Medulla oblongata (tissue), 1 donor: ENCODE results near the gene AACS.

Source experiments
- DNase-seq: peaks from one replicate; pipeline ENCODE4 v3.0.0-alpha.2; 2015; ENCODE audit errors: extremely low spot score

AACS gene

DNA sequence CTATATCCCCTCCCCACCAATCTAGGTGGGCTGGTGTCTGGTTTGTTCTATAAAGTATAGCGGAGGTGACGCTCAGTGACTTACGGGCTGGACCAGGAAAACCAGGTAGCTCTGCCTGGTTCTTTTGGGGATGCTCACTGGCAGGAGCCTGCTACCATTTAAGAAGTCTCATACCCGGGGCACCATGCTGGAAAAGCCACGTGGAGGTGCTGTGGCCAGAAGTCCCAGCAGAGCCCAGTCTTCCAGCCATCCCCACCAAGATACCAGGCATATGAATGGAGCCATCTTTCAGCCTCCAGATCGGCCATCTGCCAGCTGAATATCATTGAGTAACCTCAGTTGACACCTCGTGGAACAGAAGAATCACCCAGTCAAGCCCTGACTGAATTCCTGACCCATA is 87.2 kb downstream of the AACS start:
- no peak for DNase-seq

DNA sequence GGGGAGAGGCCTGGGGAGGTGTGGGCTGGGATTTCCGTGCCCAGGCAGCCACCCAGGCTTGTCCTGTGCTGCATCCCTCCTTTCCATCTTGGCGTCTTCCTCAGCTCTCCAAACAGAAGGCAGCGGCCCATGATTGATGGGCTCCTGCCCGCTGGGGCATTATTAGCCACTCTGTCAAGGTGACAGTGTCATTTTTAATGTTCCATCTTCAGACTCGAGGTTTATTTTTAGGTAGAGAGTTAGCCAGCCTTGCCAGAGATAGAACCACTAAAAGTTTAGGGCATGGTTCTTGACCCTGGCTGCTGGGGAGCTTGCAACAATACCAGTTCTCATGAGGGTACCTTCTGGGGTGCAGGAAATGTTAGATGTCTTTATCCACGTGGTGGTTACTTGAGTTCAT is 90.1 kb downstream of the AACS start:
- no peak for DNase-seq

DNA sequence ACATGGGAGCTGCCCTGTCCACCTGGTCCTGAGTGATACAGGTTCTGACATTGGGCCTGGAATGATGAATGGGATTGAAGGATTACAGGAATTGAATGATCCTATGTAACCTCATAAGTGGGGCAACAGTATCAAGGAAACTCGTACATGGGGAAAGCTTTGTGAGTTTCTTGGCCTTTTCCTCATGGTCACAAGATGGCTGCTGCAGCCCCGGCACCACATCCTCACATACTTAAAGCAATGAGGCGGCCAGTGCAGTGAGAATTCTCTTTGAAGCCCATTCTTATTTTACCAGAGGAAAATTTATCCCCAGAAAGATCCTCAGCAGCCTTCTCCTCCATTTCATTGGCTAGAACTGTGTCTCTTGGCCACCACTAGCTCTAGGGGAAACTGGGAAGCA is 91.9 kb downstream of the AACS start:
- no peak for DNase-seq

DNA sequence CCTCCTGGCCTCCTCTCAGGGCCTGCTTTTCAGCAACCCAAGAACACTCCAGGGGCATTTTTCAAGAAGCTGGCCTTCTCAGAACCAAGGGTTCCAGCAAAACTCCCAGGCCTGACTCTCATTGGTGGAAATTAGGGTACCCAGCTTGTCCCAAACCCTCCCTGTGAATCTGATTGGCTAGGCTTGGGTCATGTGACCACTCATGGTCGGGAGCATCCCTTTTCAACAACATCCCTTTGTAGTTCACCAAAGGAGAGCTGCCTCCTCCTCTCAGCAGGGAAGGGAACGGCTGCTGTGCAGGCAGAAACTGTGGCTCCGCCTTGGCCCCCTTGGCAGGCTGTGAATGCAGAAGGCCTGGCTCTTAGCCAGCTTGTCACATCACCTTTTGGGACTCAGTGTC is 94.5 kb downstream of the AACS start:
- no peak for DNase-seq

DNA sequence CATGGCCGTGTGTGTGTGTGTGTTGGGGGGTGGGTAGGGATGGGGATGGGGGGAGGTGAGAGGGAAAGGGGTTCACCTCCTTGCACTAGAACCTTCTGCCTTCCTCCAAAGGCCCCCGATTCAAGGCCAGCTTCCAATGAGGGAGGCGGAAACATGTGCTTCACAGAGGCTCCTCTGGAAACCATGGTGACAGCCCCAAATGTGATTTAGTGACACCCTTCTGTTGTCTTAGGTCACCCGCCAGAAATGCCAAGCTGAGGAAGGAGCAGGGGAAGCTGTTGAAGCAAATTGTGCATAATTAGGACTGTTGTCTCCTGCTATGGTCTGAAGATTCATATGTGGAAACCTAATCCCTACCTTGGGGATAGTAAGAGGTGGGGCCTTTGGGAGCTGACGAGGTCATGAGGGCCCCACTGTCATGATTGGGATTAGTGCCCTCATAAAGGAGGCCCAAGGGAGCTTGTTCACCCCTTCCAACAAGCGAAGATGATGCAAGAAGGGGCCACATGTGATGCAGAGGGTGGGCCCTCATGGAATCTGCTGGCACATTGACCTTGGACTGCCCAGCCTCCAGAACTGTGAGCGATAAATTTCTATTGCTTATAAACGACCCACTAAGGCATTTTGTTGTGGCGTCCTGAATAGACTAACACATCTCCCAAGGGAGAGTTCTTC is 95.2 kb downstream of the AACS start:
- DNase-seq, result no peak

DNA sequence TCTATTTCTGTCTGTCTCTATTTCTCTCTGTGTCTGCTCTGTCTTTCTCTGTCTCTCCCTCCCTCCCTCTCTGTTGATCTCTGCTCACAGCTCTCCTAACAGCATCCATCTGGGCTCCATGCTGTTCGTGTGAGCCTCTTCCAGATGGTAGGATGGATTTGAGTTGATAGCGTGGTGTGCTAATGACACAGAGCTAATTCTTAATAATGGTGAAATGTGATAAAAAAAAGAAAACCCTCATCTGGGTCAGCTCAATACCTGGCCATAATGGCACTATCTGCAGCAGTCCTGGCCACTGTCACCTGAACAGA is 96.4 kb downstream of the AACS start:
- DNase-seq, result no peak

DNA sequence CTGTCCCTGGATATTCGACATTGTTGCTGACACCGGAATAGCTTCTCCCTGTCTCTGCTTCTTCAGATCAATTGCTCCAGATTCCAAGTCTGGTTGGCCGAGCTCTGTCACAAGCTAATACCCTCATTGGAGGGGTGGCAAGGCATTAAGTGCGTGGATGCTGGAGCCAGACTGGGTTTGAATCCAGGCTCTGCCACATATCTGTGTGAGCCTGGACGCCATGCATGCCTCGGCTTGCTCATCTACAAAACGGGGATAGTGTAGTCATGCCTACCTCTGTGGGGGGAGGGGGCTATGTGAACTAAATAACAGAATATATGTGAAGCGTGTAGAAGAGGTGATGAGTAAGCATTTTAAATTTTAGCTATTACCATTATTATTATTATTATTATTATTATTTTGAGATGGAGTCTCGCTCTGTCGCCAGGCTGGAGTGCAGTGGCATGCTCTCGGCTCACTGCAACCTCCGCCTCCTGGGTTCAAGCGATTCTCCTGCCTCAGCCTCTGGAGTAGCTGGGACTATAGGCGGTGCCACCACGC is 97.3 kb downstream of the AACS start:
- DNase-seq, result no peak

DNA sequence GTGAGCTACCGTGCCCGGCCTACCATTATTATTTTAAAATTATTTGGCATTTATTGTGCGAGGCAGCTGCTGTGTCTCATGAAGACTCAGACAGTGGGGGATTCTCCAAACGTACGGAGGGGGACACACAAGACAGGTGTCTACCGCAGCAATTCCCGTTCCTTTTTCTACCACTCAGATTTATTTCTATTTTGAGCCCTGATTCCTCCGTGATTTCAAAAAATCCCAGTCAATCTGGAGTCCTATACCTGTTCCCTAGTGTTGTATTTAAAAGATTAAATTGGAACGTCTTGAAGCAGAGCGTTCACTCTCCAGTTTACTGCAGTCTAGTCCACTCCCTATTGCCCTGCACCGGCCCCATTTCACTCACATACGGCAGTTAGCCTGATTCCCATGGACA is 97.9 kb downstream of the AACS start:
- DNase-seq, result no peak

DNA sequence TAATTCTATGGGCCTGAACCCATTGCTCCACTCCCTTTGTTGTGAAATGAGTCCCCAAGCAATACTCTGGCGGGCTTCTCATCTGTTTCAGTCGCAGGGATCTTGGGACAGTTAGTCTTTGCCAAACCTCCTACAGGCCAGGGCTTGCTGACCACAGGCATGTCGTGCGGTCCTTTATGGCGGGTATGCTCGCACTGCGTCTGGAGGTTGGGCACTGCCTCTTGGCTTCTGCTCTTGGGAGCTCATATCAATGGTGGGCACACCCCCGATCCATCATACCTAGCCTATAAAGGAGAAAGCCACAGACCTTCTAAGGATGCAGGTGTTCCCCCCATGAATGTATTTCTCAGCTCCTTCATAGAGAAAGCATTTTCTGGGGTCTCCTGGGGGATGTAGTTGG is 99.3 kb downstream of the AACS start:
- DNase-seq, result no peak

DNA sequence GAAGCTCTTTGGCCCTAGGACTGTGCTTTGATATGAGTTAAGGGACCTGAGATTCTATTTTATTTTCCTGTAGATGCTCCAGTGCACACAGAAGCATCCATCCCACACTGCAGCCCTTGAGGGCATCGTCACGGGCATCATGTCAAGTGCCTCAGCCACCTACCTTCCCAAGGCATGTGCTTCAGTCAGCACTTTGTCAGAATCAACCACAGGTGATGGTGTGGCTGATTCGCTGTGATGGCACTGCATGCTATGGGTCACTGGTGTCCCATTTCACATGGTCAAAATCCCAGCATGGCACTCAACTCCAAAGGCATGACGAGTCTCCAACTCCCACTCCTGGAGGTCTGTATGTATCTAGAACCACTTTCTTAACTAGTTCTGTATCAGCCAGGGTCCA is 100.8 kb downstream of the AACS start:
- no peak for DNase-seq

DNA sequence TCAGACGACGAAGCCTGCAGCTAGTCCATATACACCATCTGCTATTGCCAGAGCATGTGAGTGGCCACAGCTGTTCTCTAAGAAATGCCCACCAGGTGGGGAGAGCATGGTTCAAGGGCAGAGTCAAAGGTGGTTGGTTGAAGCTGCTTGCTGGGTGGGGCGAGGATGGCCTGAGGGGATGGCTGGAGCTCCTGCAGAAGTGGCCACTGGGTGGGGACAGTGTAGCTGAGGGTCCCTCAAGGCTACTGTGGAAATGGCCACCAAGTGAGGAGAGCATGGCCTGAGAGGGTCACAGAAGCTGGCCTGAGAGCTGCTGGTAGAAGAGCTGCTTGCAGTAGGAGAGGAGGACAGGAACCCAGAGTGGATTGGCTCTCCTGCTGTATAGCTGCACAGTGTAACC is 102.4 kb downstream of the AACS start:
- no peak for DNase-seq

DNA sequence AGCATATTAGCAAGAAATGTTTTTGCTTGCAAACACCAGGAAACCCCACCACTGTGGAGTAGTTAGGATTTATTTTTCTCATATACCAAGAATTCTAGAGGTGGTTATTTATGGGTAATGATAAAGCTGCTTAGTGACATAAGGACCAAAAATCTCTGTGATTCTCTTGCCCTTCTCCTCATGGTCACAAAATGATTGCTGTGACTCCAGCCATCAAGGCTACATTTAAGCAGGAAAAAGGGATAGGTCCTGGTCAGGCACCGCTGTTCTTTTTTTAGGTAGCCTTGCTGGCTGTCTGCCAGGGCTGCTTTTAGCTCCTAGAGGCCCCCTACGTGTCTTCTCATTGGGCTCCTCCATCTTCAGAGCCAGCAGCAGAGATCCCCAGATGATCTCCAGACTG is 104.2 kb downstream of the AACS start:
- no peak for DNase-seq

DNA sequence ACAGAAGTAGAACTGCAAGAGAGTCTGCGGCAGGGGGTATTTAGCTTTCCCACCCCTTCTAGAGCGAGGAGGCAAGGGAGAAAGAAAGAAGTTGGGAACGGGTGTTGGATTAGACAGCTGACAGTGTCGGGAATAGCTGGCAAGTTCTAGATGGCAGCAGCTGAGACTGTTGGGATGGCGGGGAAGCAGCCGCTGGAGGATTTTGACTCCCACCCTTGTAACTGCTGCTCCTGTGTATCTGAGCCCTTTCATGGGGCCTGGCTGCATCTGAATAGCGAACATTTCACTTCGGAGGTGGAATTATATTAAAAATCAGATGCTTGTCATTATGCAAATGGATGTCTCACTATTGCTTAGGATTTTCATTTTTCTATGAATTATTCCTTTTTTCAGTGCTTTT is 104.6 kb downstream of the AACS start:
- no peak for DNase-seq

DNA sequence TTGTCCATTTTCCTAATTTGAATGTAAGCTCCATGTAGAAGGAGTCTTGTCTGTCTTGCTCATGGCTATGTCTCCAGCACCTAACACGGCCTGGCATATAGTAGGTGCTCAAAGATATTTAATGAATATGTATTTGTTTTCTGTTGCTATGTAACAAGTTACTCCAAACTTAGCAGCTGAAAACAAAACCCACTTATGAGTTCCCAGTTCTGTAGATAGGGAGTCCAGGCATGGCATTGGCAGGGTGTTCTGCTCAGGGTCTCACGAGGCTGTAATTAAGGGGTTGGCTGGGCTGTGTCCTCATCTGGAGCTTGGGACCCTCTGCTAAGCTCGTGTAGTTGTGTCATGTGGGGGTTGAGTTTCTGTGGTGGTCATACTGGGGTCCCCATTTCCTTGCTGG is 106.0 kb downstream of the AACS start:
- DNase-seq, result no peak

DNA sequence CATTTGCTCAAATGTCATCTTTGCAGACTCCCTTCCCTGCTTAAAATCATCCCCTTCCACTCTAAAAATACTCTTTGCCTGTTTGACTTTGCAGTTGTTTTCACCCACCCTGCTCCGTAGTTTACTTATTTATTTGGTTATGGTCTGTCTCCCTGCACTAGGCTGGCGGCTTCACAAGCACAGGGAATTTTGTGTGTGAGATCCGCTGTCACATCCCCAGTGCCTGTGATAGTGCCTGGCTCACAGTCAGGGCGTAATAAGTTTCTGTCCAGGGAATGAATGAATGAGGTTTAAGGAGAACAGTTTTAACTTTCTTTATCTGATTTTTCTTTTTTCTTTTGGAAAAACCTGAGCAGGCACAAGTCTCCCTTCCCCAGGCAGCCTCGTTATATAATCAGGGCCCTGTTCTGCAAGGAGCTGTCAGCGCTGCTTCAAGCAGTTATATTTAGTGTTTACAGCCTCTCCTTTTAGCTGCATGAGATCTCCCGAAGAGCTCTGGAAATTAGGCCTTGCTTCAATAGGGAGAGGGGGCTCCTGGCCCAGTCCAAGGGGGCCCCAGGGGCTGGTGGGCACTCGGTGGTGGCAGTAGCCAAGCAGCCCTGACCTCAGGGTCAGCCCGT is 107.1 kb downstream of the AACS start:
- no peak for DNase-seq

DNA sequence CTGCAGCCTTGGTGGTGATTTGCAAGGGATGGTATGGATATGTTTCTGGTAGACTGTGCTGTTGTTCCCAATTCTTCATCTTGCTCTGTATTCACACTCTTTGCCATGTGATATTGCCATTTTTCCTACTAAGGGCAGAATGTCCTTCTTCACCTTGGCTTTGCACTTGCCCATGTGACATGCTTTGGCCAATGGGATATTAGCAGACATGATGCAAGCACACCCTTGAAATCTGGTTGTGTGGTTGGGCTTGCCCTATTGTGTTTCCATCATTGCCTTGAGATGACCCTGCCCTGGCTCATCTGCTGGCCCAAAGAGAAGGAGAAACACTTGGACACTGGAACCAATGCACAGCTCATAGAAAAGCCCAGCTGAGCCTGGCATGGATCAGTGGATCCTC is 110.3 kb downstream of the AACS start:
- no peak for DNase-seq

DNA sequence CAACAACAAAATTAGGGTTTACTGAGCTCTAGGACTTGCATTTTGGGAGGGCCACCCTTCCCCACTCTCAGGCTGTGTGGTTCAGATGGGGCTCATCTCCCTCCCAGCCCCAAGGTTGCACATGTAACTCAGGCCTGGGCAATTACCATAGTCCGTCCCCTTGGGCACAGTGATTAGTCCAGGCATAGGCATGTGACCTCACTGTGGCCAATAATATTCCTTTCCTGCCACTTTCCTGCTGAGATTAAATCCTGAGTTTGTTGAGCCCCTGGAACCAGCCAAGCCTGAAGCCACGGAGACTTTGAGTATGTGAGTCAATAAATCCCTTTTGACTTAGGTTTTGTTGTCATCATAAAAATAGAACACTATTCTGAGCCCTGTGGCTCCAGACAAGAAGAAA is 113.0 kb downstream of the AACS start:
- no peak for DNase-seq

DNA sequence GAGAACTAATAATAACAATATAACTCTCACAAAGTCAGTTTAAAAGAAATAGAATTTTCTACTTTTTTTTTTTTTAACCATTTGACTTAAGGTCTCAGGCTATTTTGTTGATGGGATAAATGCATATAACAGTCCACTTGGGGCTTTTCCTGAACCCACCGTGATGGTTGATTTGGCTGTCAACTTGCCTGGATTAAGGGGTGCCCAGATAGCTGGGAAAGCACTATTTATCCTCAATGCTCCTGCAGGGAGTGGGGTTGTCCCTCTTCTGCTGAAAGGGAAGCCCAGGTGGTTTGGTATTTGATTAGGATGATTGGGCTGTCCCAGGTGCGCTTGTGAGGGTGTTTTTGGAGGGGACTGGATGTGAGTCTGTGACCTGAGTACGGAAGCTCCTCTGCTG is 114.9 kb downstream of the AACS start:
- DNase-seq, result no peak

DNA sequence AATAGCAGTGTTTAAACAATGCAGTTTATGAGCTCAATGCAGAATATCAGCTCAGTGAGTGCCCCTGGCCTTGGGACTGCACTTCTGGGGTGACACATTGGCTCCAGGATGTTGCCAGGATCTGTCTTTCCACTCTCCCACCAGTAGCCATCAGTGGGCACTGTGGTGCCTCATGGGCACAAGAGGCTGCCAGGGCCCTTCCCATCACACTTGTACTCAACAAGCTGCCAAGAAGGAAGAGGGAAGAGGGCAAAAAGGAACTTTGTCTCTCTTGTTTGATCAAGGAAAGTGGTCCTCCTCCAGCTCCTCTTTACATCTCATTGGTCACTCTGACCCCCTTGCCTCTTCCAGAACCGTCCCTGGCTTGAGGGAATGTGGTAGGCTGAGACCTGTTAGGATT is 115.9 kb downstream of the AACS start:
- no peak for DNase-seq

DNA sequence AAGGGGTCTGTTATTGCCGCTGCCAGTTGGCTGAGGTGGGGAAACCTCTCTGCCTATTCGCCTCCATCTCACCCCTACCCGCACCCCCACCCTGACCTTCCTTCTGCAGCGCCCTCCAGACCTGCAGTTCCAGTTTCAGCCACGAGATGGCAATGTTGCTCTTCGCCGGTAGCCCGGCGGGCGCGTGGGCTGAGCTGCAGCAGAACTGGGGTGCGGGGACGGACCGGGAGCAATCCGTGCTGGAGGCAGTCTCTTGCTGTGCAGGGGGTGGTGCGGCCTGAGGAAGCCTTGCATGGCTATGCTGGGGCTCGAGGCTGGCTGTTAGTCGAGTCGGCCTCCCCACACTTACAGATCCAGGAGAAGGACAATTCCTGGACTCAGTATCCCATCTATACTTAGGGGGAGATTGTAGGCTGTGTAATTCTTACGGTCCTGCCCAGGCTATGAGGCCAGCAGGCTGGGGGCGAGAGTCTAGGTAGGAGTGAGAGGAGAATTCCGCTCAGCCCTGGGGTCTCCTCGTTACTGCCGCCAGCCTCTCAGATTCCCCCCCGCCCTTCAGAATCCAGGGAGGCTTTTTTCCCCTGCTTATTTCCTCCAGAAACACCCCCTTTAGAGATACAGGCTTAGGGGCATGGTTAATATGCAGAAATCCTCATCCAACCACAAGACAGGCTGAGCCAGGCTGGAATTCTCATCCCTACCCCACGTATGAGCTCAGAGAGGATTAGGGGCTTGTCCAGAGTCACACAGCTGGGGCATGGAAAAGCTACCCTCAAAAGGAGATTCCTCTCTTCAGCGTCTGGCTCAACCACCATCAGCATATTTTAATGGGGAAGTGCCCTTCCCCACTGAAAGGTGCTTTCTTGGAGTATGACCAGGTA is 118.2 kb downstream of the AACS start:
- DNase-seq, result peak; percentile 86

DNA sequence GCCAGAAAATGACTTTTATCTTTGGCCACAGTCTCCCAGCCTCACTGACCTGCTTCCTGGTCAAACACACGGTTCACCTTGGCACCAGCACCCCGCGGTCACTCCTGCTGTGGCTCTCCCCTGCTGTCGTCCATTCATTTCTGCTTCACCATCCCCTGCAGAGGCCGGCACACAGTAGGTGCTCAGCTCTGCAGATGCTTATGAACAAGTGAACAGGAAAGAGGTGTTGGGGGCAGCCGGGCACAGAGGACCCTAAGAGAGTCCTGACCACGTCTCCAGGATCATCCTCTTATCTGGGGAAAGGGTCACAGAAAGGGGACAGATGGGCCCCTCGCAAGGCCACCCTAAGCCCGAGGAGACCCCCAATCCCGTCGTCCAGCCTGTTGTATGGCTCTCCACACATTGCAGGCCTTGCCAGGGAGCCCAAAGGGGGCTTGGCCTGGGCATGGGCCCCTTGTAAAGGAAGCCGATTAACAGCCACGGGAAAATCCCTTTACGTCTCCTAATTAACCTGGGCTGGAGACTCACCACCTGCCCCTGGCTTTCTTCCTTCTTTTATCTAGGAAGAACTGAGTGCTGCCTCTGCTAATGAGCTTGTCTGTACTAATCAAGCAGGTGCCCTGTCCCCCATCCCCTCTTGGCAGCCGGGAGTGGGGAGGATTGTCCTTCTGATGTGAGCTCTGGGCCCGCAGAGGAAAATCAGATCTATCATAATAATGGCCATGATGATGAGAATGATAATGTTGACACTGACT is 119.2 kb downstream of the AACS start:
- DNase-seq, result no peak

DNA sequence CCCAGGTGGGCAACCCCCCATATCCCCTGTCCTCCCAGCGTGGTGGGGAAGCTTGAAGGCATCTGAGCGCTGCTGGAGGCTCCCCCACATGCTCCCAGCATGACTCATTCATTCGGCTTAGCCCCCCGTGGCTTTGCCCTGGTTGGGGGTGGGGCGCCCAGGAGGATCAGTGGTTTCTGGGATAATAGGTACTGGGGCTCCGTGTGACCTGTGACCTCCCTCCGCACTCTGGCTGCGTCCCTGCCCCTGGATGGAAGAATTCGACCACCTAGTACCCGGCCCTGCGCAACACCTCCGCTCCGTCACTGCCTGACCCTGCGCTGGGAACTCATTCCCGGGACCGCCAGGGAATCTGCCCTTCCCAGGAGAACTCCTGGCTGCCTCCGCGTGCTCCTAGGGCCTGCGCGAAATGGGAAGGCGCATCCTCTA is 120.1 kb downstream of the AACS start:
- DNase-seq, result no peak
